ENCODE results near the gene CTSW. TPM values are rescaled to one million over a fixed set of nuclear protein-coding genes. Genes with fewer than 3 reads are reported as not detected.
A peak's percentile ranks its signal among the peaks of the same experiment; 100 is the strongest.

CTSW gene
- total RNA-seq, 2 donors from 2014 or later = 1.5 to 2.4 TPM

DNA sequence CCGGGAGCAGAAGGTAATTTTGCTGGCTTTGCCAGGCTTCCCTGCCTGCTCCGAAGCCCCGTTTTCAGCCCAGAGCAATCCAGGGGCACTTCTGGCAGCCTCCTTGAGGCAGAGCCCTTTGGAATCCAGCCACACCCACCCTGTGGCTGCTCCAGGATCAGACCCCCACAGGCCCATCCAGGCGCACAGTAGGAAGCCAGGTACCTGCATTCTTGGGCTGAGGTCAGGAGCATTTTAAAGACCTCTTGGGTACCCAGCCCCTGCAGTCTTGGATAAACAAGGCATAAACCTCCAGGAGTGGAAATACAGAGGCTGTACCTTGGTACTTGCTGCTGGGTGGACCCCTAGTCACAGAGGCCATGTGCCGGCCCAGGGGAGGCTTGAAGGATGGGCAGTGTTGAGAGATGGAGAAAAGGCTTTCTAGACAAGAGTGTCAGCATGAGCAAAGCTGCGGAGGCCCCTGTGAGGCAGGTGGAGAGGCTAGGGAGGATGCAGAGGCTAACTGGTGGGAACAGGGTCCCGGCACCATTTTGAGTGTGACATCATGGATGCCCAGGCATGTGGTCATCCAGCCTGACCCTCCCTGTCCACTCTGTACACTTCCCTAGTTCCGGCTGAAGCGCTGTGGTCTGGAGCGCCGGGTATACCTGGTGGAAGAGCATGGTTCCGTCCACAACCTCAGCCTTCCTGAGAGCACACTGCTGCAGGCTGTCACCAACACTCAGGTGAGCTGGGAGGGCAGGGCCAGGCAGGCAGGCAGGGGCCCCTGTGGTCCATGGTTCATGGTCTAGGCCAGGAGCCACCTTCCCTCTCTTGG, 15.5 kb upstream of the CTSW start:
- DNase-seq (no peak), ATAC-seq (no peak)
- intact Hi-C loops (cut with DNase I, micrococcal nuclease) = no loop called here

DNA sequence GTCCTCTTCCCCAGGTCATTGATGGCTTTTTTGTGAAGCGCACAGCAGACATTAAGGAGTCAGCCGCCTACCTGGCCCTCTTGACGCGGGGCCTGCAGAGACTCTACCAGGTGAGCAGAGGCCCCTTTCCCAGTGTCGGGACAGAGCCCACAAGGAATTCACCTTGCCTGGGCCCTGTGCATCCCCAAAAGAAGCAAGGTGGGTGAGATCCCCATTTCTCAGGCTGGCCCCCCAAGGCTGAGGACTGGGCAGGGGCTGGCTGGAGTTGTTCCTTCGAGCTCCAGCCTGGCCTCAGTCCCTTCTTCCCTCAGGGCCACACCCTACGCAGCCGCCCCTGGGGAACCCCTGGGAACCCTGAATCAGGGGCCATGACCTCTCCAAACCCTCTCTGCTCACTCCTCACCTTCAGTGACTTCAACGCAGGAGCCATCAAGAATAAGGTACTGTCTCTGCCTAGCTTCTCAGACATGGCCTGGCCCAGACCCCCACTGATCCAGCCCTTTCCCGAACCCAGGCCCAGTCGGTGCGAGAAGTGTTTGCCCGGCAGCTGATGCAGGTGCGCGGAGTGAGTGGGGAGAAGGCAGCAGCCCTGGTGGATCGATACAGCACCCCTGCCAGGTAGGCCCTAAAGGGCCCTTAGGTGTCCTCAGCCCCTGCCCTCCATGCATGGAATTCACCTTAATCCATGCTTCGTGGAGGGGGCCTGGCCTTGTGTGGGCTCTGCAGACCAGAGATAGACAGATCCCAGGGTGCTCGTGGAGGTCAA, 14.7 kb upstream of the CTSW start:
- ATAC-seq (no peak), DNase-seq (no peak)
- intact Hi-C loops (cut with DNase I, micrococcal nuclease) = no loop called here

DNA sequence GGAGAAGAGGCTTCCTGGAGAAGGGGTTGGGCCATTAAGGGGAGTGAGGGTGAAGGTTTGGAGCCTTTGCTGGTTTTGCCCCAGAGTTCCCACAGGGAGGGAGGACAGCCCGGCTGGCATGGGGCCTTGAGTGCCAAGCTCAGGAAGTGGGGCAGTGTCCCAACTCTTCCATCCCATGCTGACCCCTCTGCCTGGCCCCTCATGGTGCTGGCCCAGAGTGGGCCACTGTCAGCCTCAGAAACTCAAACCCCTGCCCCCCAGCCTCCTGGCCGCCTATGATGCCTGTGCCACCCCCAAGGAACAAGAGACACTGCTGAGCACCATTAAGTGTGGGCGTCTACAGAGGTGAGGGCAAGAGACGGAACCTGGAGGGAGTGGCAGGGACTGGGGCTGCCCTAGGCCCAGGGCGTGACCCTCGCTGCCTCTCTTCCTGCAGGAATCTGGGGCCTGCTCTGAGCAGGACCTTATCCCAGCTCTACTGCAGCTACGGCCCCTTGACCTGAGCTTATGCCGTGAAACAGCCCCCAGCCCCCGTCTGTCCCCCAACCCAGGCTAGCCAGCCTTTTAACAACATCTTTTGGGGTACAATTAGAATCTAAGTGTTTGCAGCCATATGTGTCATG, 14.0 kb upstream of the CTSW start:
- intact Hi-C loops (cut with DNase I, micrococcal nuclease) = no loop called here
- ATAC-seq (no peak), DNase-seq (no peak)

DNA sequence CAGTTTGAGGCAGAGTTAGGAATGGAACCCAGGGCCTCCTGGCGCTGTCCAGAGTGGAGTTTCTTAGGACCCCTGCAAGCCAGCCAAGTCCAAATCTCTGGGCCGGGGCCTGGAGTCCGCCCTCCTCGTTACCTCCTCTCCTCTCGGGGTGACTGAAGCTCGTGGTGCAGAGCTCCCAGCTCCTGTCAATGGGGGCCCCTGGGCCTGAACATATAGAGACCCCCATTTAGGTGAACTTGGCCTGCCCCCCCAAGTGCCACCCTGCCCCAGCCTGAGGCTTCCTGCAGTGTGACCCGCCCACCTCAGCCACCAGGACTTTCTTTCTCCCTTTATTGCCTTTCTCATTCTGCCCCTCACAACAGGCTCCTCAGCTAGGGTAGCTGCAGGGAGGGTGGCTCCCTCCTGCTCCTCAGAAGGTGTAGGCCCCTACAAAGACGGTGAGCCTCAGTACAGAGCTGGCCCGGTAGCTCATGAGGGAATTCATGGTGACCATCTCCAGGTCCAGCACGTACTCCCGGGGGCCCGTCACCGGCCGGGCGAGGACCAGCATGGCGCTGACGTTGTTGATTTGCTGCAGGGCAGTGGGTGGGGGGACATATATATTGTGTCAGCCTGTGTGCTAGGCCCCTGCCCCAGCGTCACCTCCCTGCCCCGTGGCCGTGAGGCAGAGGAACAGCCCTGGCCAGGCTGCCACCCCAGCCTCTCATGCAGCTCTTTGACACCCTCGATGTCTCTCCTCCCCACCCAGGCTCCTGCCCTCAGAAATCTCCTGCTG, 12.9 kb upstream of the CTSW start:
- ATAC-seq (no peak), DNase-seq (no peak)
- intact Hi-C loops (cut with DNase I, micrococcal nuclease) = no loop called here

DNA sequence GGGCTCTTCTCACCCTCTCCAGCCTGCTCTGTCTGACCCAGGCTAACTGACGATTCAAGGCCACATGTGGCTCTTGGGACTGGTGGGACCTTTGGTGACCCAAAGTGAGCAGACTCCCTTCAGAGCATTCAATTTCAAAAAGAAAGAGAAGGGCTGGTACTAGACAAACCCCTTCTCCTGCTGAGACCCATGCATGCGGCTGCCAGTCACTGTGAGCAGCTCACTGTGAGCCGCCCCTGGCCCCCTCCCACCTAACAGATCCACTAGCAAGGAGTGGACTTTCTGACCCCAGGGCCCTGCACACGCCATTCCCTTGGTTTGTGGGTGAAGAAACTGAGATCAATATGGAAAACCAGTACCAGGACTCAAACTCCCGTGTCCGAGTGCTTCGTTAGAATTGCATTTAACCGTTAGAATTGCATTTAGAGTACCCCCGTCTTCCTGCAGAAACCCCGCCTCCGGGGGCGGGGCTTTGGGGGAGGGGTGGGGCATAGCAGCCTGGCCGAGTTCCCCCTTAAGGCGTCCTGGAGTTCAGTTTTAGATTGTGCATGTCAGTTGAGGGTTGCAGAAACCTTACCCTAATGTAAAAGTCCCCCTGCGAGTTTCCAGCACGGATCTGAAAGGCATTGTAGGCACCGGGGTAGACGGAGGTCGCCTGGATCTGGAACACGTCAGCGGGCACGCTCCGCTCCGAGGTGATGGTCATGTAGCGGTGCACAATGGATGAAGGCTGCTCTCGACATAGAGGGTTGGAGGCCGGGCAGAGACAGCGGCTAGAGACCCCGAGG, 12.2 kb upstream of the CTSW start:
- no peak for ATAC-seq
- intact Hi-C loops (cut with DNase I, micrococcal nuclease) = no loop called here
- no peak for DNase-seq

DNA sequence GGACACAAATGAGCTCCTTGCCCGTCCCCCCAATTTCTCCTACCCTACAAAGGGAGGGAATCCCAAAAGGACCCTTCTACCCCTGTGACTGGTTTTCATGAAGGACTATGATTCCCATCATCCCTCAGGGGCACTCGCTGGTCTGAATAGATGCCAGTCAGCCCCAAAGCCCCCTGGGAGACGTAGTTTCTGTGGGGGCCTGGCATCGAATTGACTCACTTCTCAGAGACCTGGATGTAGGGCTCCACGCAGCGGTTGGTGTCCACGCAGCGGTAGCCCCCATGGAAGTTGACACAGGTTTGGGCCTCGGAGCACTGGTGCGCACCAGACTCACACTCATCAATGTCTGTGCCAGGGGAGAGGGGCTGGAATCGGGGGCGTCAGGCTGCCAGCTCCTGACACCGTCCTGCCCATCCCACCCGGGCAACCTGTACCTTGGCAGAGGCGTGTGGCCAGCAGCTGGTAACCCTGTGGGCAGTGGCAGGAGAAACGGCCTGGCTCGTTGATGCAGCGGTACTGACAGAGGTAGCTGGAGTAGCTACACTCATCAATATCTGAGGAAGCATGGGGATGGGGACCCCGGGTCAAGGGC, 11.5 kb upstream of the CTSW start:
- peak in 1 of 2 donors; percentile 14 for DNase-seq
- no peak for ATAC-seq
- intact Hi-C loops (cut with DNase I, micrococcal nuclease) = no loop called here

DNA sequence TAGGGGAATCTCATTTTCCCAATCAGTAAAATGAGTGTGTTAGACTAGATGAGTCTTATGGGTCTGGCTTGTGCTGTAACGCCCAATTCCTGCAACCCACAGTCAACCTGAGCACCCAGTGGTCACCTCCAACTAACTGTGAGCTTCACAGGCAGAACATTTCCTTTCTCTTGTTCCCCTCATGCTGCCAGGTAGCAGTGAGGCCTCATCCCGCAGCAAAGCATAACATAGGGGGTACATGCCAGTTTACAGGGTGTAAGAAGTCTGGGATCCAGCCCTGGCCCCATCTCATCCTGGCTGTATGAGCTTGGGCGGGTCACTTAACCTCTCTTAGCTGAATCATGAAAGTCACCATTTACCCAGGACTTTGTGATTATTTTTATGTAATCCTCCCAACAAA, 10.7 kb upstream of the CTSW start:
- intact Hi-C loops (cut with DNase I, micrococcal nuclease) = no loop called here
- DNase-seq = no peak
- ATAC-seq = no peak

DNA sequence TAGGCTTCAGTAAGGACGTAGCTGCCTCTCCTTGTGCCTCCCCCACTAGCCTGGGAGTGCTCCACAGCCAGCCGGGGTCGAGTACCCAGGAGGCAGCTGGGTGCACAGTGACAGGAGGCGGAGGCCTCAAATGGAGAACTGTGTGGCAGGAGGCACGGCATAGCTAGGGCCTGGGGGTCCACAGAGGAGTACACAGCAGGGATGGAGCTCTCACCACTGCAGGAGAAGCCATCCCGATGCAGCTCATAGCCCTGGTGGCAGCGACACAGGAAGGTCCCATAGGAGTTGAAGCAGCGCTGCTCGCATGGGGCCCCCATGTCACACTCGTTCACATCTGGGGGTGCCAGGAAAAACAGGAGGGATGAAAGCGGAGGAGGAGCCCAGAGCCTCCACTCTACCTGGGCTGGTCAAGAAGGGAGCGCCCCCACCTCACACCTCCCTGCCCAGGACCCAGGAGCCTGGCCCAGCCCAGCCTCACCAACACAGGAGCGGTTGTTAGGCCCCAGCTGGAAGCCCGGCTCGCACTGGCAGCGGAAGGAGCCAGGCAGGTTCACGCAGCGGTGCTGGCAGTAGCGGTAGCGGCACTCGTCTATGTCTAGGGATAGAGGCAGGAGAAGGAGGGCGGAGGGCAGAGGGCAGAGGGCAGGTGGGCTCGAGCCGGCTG, 9.9 kb upstream of the CTSW start:
- DNase-seq = no peak
- no peak for ATAC-seq
- intact Hi-C loops (cut with DNase I, micrococcal nuclease) = no loop called here

DNA sequence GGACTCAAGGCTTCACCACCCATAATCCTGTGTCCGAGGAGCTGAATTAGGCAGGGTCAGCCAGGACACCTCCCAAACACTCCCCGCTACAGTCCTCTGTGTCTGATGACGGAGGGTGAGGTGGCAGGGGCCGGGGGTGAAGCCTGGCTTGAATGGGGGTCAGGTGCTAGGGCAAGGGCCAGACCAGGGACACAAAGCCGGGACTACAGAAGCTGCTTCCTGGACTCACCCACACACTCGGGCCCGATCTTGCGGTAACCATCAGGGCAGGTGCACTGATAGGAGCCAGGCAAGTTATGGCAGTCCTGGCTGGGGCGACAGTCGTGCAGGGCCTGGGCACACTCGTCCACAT, 9.4 kb upstream of the CTSW start:
- intact Hi-C loops (cut with DNase I, micrococcal nuclease) = no loop called here
- DNase-seq (no peak), ATAC-seq (no peak)

DNA sequence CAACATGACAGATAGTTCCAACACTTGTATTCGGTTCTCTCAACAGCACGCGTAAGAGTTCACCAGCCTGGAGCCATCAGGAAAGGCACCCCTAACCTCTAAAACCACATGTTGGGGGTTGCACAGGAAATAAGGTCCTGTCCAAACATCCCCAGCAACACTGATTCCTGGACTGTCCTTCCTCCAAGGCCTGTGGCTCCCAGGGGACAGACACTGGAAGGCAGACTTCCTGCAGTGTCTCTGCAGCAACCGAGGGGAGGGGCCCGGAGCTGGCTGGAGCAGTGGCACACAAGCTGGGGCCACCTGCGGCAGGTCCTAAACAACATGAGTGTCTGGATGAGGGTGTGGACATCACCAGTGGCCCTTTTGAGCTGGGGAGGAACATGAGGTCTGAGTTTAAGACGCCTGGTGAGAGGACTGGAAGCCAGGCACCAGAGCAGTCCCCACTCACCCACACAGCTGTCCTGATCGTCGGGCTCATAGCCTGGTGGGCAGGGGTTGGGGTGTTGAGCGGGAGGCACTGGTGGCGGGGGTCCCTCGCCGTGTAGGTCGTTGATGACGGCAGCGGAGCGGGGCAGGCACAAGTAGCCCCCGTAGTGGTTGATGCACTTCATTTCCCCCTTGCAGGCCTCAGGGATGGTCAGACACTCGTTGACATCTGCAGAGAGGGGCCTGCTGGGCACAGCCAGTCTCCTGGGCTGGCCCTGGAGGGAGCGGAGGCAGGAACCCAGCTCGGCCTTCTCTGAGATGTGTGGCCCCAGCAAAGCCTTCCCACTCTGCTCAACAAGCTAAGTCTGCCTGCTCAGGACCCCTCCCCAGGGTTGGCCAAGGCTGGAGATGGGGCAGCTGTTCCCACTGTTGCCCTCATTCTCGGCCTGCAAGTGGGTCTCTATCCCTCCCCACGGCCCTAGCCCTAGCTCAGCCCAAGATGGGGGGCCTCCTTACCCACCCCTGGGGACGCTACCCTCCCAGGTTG, 8.6 kb upstream of the CTSW start:
- DNase-seq (no peak), ATAC-seq (no peak)
- intact Hi-C loops (cut with DNase I, micrococcal nuclease) = no loop called here

DNA sequence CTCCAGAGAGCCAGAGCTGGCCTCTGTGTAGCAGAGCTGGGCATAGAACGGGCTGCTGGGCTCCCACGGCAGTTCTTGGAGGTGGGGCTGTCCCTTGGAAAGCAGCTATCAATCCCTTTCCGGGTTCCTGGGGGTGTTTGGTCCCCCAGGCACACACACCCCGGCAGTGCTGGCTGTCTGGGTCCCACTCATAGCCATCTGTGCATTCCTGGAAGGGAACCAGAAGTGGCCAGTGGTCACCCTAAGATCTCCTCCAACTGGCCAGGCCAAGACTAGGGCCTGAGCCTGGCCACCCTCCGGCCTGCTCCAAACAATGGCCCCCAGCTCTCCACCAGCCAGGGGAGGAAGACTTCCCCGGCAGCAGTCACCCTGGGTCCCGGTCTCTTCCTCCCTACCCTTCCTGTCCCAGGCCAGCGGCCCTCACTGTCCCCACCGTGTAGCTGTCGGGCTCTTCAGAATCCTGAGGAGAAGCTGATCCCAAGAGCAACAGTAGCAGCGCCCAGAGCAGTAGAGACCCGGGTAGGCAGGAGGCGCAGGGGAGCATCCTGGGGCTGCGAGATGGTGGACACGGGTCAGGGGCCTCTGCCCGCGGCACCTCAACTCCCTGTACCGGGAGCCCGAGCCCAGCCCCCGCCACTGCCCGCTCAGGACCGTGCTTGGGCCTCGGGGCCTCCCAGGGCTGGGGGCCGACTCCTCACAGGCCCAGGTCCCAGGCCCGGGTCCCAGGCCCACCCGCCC, 7.7 kb upstream of the CTSW start:
- DNase-seq (peak in 1 of 2 donors; percentile 22), ATAC-seq (no peak)
- intact Hi-C loops (cut with DNase I, micrococcal nuclease) = no loop called here

DNA sequence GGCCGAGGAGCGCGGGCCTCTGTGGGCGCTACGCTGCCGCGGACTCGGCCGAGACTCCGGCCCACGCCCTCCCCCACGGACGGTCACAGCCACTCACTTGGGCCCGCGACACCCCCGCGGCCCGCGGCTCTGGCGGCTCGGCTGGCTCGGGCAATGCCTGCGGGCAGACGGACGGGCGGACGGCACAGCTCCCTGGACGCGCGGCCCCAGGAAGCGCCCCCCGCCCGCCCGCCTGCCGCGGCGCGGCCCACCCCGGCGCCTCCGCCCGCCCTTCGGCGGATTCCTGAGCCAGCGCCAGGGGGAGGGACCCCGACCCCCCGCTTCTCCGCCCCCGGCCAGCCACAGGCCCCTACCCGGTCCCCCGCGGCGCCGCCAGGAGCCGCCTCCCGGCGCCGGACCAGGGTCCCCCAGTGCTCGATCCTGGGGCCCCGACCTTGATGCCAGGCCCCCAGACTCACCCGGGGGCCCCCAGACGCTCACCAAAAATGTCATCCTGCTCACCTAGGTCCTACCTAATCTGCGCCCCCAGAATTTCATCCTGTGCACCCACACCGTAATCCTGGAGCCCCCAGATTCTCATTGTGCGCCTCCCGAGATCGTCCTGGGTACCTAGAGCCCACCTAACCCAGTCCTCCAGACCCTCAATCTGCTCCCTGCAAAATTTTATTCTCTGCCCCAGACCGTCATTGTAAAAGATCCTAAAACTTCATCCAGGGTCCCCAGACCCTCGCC, 6.9 kb upstream of the CTSW start, which contains the start of gene EFEMP2:
TSS of gene EFEMP2 (minus strand) at position 215 of the 732 bp plus-strand sequence. CDS start 446 bp downstream, outside the sequence.
- DNase-seq (peak in 1 of 2 donors; percentile 40), ATAC-seq (peak; percentile 7)
- intact Hi-C loops (cut with DNase I, micrococcal nuclease) = no loop called here

DNA sequence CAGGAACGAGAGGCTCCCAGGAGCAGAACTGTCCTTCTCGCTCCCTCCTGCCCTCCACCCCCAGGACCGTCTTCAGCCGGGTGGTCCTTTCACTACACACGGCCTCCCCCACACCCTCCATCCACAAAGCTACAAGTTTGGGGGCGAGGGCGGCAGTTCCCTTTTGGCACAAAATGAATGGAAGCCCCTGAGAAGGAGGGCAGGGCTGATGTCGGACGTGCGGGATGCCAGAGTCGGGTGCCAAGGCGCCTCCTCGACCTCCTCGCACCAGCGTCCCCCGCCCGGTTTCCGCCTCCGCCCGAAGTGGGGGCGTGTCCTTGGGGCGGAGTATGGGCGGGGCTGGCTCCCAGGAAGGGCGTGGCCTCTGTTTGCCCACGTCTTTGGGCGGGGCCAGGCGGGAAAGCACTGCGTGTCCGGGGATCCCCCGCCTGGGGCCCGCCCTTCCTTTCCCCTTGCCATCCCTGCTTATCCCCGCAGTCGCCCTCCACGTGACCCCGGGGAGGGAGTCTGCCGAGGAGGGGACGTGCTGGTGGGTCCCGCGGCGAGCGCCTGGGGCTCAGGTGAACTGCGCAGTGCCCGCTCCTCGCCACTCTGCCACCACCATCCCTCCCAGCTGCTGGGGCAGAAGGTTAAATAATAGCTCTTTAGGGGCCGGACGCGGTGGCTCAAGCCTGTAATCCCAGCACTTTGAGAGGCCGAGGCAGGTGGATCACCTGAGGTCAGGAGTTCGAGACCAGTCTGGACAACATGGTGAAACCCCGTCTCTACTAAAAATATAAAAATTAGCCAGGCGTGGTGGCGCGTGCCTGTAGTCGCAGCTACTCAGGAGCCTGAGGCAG, 6.1 kb upstream of the CTSW start:
- DNase-seq (peak; percentile 97 to 98), ATAC-seq (peak; percentile 96)
- intact Hi-C loops (cut with DNase I, micrococcal nuclease) = no loop called here

DNA sequence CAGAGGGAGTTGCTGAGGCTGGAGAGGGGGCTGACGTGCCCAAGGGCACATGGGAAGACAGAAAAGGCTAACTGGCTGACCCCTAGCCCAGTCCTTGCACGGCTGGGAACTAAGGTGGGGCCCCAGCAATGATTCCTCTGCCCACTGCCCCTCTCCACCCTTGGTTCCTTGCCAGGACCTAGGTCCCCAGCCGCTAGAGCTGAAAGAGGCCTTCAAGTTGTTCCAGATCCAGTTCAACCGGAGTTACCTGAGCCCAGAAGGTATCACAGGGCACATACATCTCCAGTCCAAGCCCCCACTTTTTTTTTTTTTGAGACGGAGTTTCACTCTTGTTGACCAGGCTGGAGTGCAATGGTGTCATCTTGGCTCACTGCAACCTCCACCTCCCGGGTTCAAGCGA, 390 bp downstream of the CTSW start:
- intact Hi-C loops (cut with DNase I, micrococcal nuclease) = loop anchor here (5.0 to 10.0 kb wide), 2 partner anchors 105 to 107 kb away; no protein-coding TSS in a partner anchor
- ATAC-seq = no peak
- no peak for DNase-seq
